Esophagus muscularis mucosa (tissue), 4 donors: ENCODE measurements around the gene ZNF460. TPM values are rescaled to one million over a fixed set of nuclear protein-coding genes. Genes with fewer than 3 reads are reported as not detected.
A peak's percentile ranks its signal among the peaks of the same experiment; 100 is the strongest.

Source experiments
- DNase-seq: peaks from one replicate; pipeline ENCODE4 v3.0.0-alpha.2; 2017; ENCODE audit errors: extremely low spot score
- H3K27ac ChIP-seq, 4 donors: fragments of 200-600 bp; sonication (generic); replicated peaks in 1 of 4; 1 replicate in 3 of 4; 2 replicates in 1 of 4; pipeline ENCODE4 v1.5.1; 2016 to 2019; ENCODE audit warnings: mild to moderate bottlenecking in 1 of 4
- H3K27me3 ChIP-seq, 4 donors: fragments of 200-600 bp; sonication (generic); one replicate each; pipeline versions ENCODE4 v1.5.1 to v1.6.0; 2016 to 2019
- H3K36me3 ChIP-seq, 4 donors: fragments of 200-600 bp; sonication (generic); one replicate each; pipeline ENCODE4 v1.5.1; 2016 to 2019
- H3K4me1 ChIP-seq, 4 donors: fragments of 200-600 bp; sonication (generic); one replicate each; pipeline ENCODE4 v1.5.1; 2016 to 2019
- H3K4me3 ChIP-seq, 4 donors: fragments of 200-600 bp; sonication (generic); 1 replicate in 2 of 4; 2 replicates in 2 of 4; pipeline ENCODE4 v1.5.1; 2016 to 2019; ENCODE audit warnings: mild to moderate bottlenecking in 4 of 4, moderate library complexity in 1 of 4
- H3K9me3 ChIP-seq, 4 donors: fragments of 200-600 bp; sonication (generic); 1 replicate in 3 of 4; 2 replicates in 1 of 4; pipeline ENCODE4 v1.5.1; 2016 to 2019
- CTCF ChIP-seq, 3 experiments: fragments of 200-600 bp in 2 of 3; fragments of 450-650 bp in 1 of 3; sonication (generic) in 2 of 3; IDR thresholded peaks; one replicate each; pipeline ENCODE4 v1.5.1; 2017 to 2019; ENCODE audit warnings: antibody characterized with exemption in 3 of 3, mild to moderate bottlenecking in 2 of 3, moderate library complexity in 1 of 3
- EP300 ChIP-seq: sonication (generic); formaldehyde crosslinking; IDR thresholded peaks from one replicate; pipeline ENCODE4 v1.6.1; 2017; ENCODE audit warnings: antibody characterized with exemption
- POLR2A ChIP-seq: fragments of 450-650 bp; IDR thresholded peaks from one replicate; pipeline ENCODE4 v1.6.1; 2017; ENCODE audit warnings: antibody characterized with exemption, moderate library complexity, mild to moderate bottlenecking, low read depth
- POLR2AphosphoS5 ChIP-seq, 2 donors: sonication (generic); formaldehyde crosslinking; IDR thresholded peaks; one replicate each; pipeline ENCODE4 v1.6.1; 2017; ENCODE audit warnings: antibody characterized with exemption in 2 of 2
- WGBS: methylation state at CpG from one replicate; pipeline ENCODE4 v1.1.5; 2018; 5-methylcytosine and 5-hydroxymethylcytosine counted together
- intact Hi-C: fragments of 100-400 bp; cut with DNase I; formaldehyde crosslinking; loops from one replicate; pipeline ENCODE4 v1.15.1; 2023
- total RNA-seq, 4 donors: library from RNA; depleted of rRNA; stranded (reverse); fragments of >200 nt; gene quantifications; one replicate each; pipeline versions ENCODE4 v1.1.0 to v1.2.1, GENCODE V29; 2016

ZNF460 gene
- total RNA-seq, 4 donors from 2014 or later, result 46.1 to 75.0 (median 50.1) TPM

GRCh38 chr19:57321116-57321515, 40.8 kb downstream of the ZNF460 start:
- WGBS, result 47% methylated on average over 8 of the region's 8 CpGs
- DNase-seq, result no peak
- no peaks in the 10 kb centered on the region for H3K27me3 ChIP-seq
- TF ChIP-seq CTCF (IDR thresholded peaks at IDR 0.05) (no peak), EP300 (no peak), POLR2A (no peak), POLR2AphosphoS5 (IDR thresholded peaks at IDR 0.05) (no peak)
- H3K36me3 ChIP-seq, result peaks cover 29 to 30% (median 30%) of the 10 kb centered on the region in 4 donors
- H3K4me3 ChIP-seq, result peak overlapping the region; percentile 67 to 96 (median 82)
- peaks cover 16 to 33% (median 22%) of the 10 kb centered on the region in 4 donors for H3K4me1 ChIP-seq
- peaks cover 0 to 29% (median 10%) of the 10 kb centered on the region in 4 donors for H3K9me3 ChIP-seq
- peak overlapping the region; percentile 86 to 94 (median 92) for H3K27ac ChIP-seq
- intact Hi-C loops, result no loop called here

DNA sequence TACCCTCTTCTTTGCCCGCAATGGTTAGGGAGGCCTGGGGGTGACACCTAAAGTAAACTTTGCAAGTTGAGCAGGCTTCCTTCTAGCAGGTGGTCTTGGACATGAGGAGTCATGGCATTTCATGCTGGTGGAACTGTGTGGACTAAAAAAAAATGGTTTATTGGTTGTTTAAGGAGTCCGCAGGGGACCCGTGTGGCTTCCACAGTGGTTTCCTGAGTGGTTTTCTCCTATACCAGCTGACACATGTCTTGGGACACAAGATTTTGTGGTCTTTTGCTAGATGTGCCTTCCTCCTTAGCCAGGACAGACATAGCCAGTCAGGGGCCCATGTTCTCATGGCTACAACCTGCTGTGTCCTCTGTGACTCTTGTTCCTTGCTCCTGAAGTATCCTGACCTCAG, 41.5 kb downstream of the ZNF460 start:
- Histone ChIP-seq H3K27me3 (no peaks in the 10 kb centered on the region), H3K9me3 (peaks cover 0 to 36% (median 14%) of the 10 kb centered on the region in 4 donors), H3K27ac (peak overlapping the region in 2 of 4 donors; percentile 92 to 94), H3K4me1 (peaks cover 16 to 33% (median 22%) of the 10 kb centered on the region in 4 donors), H3K36me3 (peaks cover 35 to 37% (median 36%) of the 10 kb centered on the region in 4 donors), H3K4me3 (peak overlapping the region; percentile 67 to 96 (median 82))
- DNase-seq, result no peak
- WGBS, result 38% methylated on average over 3 of the region's 3 CpGs
- intact Hi-C loops, result no loop called here
- TF ChIP-seq POLR2A (no peak), POLR2AphosphoS5 (IDR thresholded peaks at IDR 0.05) (no peak), CTCF (IDR thresholded peaks at IDR 0.05) (no peak), EP300 (no peak)

- H3K9me3 ChIP-seq, result peaks cover 0 to 66% (median 30%) of the 10 kb centered on the region in 4 donors
- no peak overlapping the region for H3K27ac ChIP-seq
- intact Hi-C loops, result no loop called here
- H3K36me3 ChIP-seq, result peaks cover 61 to 69% (median 66%) of the 10 kb centered on the region in 4 donors
- H3K4me1 ChIP-seq, result peaks cover 16 to 24% (median 21%) of the 10 kb centered on the region in 4 donors
- H3K27me3 ChIP-seq, result no peaks in the 10 kb centered on the region
- TF ChIP-seq POLR2AphosphoS5 (IDR thresholded peaks at IDR 0.05), result no peak
- no peak for TF ChIP-seq EP300
- TF ChIP-seq POLR2A, result no peak
- no peak for TF ChIP-seq CTCF (IDR thresholded peaks at IDR 0.05)
- no peak overlapping the region for H3K4me3 ChIP-seq
- DNase-seq, result no peak
These were observed 44.7 kb downstream of the ZNF460 start for GRCh38 chr19:57324992-57325391.

GRCh38 chr19:57327993-57328392, 47.7 kb downstream of the ZNF460 start:
- intact Hi-C loops, result no loop called here
- Histone ChIP-seq H3K4me1 (no peaks in the 10 kb centered on the region), H3K27ac (no peak overlapping the region), H3K27me3 (no peaks in the 10 kb centered on the region), H3K9me3 (peaks cover 0 to 75% (median 30%) of the 10 kb centered on the region in 4 donors), H3K36me3 (peaks cover 61 to 85% (median 69%) of the 10 kb centered on the region in 4 donors), H3K4me3 (no peak overlapping the region)
- DNase-seq, result no peak
- 91% methylated on average over 8 of the region's 8 CpGs for WGBS
- TF ChIP-seq EP300 (no peak), POLR2A (no peak), CTCF (IDR thresholded peaks at IDR 0.05) (no peak)

- Histone ChIP-seq H3K4me3 (no peak overlapping the region), H3K36me3 (peaks cover 4 to 24% (median 9%) of the 10 kb centered on the region in 4 donors), H3K27me3 (no peaks in the 10 kb centered on the region), H3K27ac (no peak overlapping the region), H3K4me1 (peaks cover 5 to 12% (median 7%) of the 10 kb centered on the region in 4 donors), H3K9me3 (peaks cover 0 to 15% (median 2%) of the 10 kb centered on the region in 4 donors)
- TF ChIP-seq POLR2A (no peak), EP300 (no peak), POLR2AphosphoS5 (IDR thresholded peaks at IDR 0.05) (no peak), CTCF (IDR thresholded peaks at IDR 0.05) (no peak)
- WGBS, result 86% methylated on average over 4 of the region's 4 CpGs
- DNase-seq, result no peak
- intact Hi-C loops, result no loop called here
These were observed 53.9 kb downstream of the ZNF460 start for GRCh38 chr19:57334191-57334590.
